HEK293 (cell line): ENCODE data around the gene KCNJ6.

Experiments
- FEZF1 ChIP-seq: fragments of 450-650 bp; formaldehyde crosslinking; IDR thresholded peaks from 2 replicates; pipeline ENCODE4 v1.5.1; 2016; ENCODE audit warnings: missing biosample characterization, missing genetic modification characterization
- GLIS1 ChIP-seq: fragments of 450-650 bp; formaldehyde crosslinking; IDR thresholded peaks from 2 replicates; pipeline ENCODE4 v1.5.1; 2016; ENCODE audit warnings: missing biosample characterization, missing genetic modification characterization
- HOXC10 ChIP-seq: sonication (generic); formaldehyde crosslinking; IDR thresholded peaks from 2 replicates; pipeline ENCODE4 v1.8.1; 2023; ENCODE audit warnings: mild to moderate bottlenecking, missing genetic modification reagents
- IKZF3 ChIP-seq: fragments of 450-650 bp; IDR thresholded peaks from 2 replicates; pipeline ENCODE4 v1.5.0; 2018; ENCODE audit warnings: missing biosample characterization, mild to moderate bottlenecking, missing genetic modification characterization, moderate library complexity
- MYNN ChIP-seq: fragments of 450-650 bp; formaldehyde crosslinking; IDR thresholded peaks from 2 replicates; pipeline ENCODE4 v1.5.1; 2016; ENCODE audit warnings: missing biosample characterization, missing genetic modification characterization, borderline replicate concordance
- OSR2 ChIP-seq: fragments of 450-650 bp; formaldehyde crosslinking; IDR thresholded peaks from 2 replicates; pipeline ENCODE4 v1.5.1; 2016; ENCODE audit warnings: missing biosample characterization, missing genetic modification characterization
- OVOL3 ChIP-seq: fragments of 450-650 bp; formaldehyde crosslinking; IDR thresholded peaks from 2 replicates; pipeline ENCODE4 v1.5.1; 2016; ENCODE audit warnings: missing biosample characterization, missing genetic modification characterization
- REPIN1 ChIP-seq: fragments of 450-650 bp; formaldehyde crosslinking; IDR thresholded peaks from 2 replicates; pipeline ENCODE4 v1.5.1; 2017; ENCODE audit warnings: missing biosample characterization, missing genetic modification characterization, low read depth
- SETDB1 ChIP-seq: IDR thresholded peaks from one replicate; pipeline ENCODE4 v1.6.1; 2017; ENCODE audit warnings: mild to moderate bottlenecking, low read length, moderate library complexity, mixed read lengths; ENCODE audit not compliant: insufficient read length
- TCF7L2 ChIP-seq: IDR thresholded peaks from 2 replicates; pipeline ENCODE4 v1.6.1; 2011; ENCODE audit warnings: low read depth, mild to moderate bottlenecking, inconsistent platforms, low read length, moderate library complexity, borderline replicate concordance
- ZBTB7A ChIP-seq: fragments of 450-650 bp; formaldehyde crosslinking; IDR thresholded peaks from 2 replicates; pipeline ENCODE4 v1.5.1; 2016; ENCODE audit warnings: low read depth, missing biosample characterization, missing genetic modification characterization
- ZIC2 ChIP-seq: fragments of 450-650 bp; formaldehyde crosslinking; IDR thresholded peaks from 2 replicates; pipeline ENCODE4 v1.5.1; 2016; ENCODE audit warnings: missing biosample characterization, missing genetic modification characterization
- ZNF112 ChIP-seq: fragments of 450-650 bp; formaldehyde crosslinking; IDR thresholded peaks from 2 replicates; pipeline ENCODE4 v1.5.0; 2017; ENCODE audit warnings: missing biosample characterization, missing genetic modification characterization
- ZNF138 ChIP-seq: fragments of 450-650 bp; formaldehyde crosslinking; IDR thresholded peaks from 2 replicates; pipeline ENCODE4 v1.5.1; 2016; ENCODE audit warnings: missing biosample characterization, missing genetic modification characterization, borderline replicate concordance
- ZNF155 ChIP-seq: fragments of 450-650 bp; formaldehyde crosslinking; IDR thresholded peaks from 2 replicates; pipeline ENCODE4 v1.5.1; 2016; ENCODE audit warnings: missing biosample characterization, missing genetic modification characterization
- ZNF16 ChIP-seq: fragments of 450-650 bp; formaldehyde crosslinking; IDR thresholded peaks from 2 replicates; pipeline ENCODE4 v1.5.1; 2016; ENCODE audit warnings: low read depth, missing biosample characterization, missing genetic modification characterization
- ZNF266 ChIP-seq: fragments of 450-650 bp; formaldehyde crosslinking; IDR thresholded peaks from 2 replicates; pipeline ENCODE4 v1.5.1; 2016; ENCODE audit warnings: missing biosample characterization, missing genetic modification characterization, low read depth
- ZNF366 ChIP-seq: fragments of 450-650 bp; formaldehyde crosslinking; conservative IDR thresholded peaks from 2 replicates; pipeline ENCODE4 v1.5.1; 2016; ENCODE audit warnings: missing biosample characterization, missing genetic modification characterization
- ZNF473 ChIP-seq: fragments of 450-650 bp; formaldehyde crosslinking; IDR thresholded peaks from 2 replicates; pipeline ENCODE4 v1.5.1; 2017; ENCODE audit warnings: missing biosample characterization, missing genetic modification characterization
- ZNF558 ChIP-seq: fragments of 450-650 bp; formaldehyde crosslinking; IDR thresholded peaks from 2 replicates; pipeline ENCODE4 v1.5.1; 2016; ENCODE audit warnings: missing biosample characterization, missing genetic modification characterization
- ZNF654 ChIP-seq: fragments of 450-650 bp; formaldehyde crosslinking; IDR thresholded peaks from 2 replicates; pipeline ENCODE4 v1.5.1; 2016; ENCODE audit warnings: low read depth, missing biosample characterization, missing genetic modification characterization
- ZNF677 ChIP-seq: fragments of 450-650 bp; IDR thresholded peaks from 2 replicates; pipeline ENCODE4 v1.5.0; 2018; ENCODE audit warnings: missing biosample characterization, mild to moderate bottlenecking, missing genetic modification characterization, moderate library complexity
- ZNF777 ChIP-seq: fragments of 450-650 bp; formaldehyde crosslinking; IDR thresholded peaks from 2 replicates; pipeline ENCODE4 v1.5.1; 2017; ENCODE audit warnings: missing biosample characterization, missing genetic modification characterization, borderline replicate concordance
- ZNF837 ChIP-seq: fragments of 450-650 bp; formaldehyde crosslinking; IDR thresholded peaks from 2 replicates; pipeline ENCODE4 v1.5.1; 2016; ENCODE audit warnings: missing biosample characterization, missing genetic modification characterization
- TF ChIP-seq, protein P1 (sequence below): fragments of 450-650 bp; formaldehyde crosslinking; IDR thresholded peaks from 2 replicates; pipeline ENCODE4 v1.5.1; 2016; ENCODE audit warnings: missing biosample characterization, missing genetic modification characterization
- TF ChIP-seq, protein P2 (sequence below): fragments of 450-650 bp; IDR thresholded peaks from 2 replicates; pipeline ENCODE4 v1.5.1; 2018; ENCODE audit warnings: missing biosample characterization, mild to moderate bottlenecking, missing genetic modification characterization
- TF ChIP-seq, protein P3 (sequence below): fragments of 450-650 bp; formaldehyde crosslinking; IDR thresholded peaks from 2 replicates; pipeline ENCODE4 v1.5.1; 2017; ENCODE audit warnings: missing biosample characterization, missing genetic modification characterization
- TF ChIP-seq, protein P4 (sequence below): fragments of 450-650 bp; formaldehyde crosslinking; IDR thresholded peaks from 2 replicates; pipeline ENCODE4 v1.5.1; 2016; ENCODE audit warnings: missing biosample characterization, missing genetic modification characterization, low read depth
- TF ChIP-seq, protein P5 (sequence below): fragments of 450-650 bp; formaldehyde crosslinking; IDR thresholded peaks from 2 replicates; pipeline ENCODE4 v1.5.1; 2016; ENCODE audit warnings: missing biosample characterization, missing genetic modification characterization
- TF ChIP-seq, protein P6 (sequence below): fragments of 450-650 bp; formaldehyde crosslinking; IDR thresholded peaks from 2 replicates; pipeline ENCODE4 v1.5.1; 2016; ENCODE audit warnings: missing biosample characterization, missing genetic modification characterization
- TF ChIP-seq, protein P7 (sequence below): fragments of 450-650 bp; formaldehyde crosslinking; IDR thresholded peaks from 2 replicates; pipeline ENCODE4 v1.5.1; 2016; ENCODE audit warnings: missing biosample characterization, missing genetic modification characterization

Gene KCNJ6

DNA sequence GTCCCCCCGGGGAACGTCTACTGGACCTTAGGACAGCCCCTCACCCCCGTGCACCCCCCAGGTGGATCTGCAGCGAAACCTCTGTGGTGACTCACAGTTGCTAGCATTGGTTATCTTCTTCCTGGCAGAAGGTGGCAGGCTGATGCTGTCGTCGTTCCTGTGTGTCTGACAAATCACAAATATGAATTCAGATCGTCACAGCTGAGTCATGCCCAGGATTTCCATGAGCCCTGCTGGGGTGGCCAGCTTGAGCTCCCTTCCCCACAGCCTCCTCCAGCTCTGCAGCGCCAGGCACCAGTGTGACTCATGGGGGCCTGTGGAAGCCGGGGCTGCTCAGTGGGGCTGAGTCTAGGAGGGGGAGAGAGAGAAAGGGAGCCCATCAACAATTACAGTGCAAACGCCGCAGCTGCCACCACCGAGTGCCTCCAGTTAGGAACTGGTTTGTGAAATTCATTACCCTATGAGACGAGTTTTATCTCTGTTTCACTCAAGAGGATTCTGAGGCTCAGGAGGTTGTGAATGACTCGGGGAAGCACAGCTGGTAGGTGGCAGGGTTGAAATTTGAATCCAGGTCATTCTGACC is 351.8 kb downstream of the KCNJ6 start (continued):
- TF ChIP-seq TCF7L2 (no peak), FEZF1 (tag by site-specific recombination) (no peak), REPIN1 (tag by site-specific recombination) (no peak), GLIS1 (peak; percentile 95), ZBTB7A (tag by site-specific recombination) (no peak), ZNF138 (tag by site-specific recombination) (no peak), HOXC10 (CRISPR knock-in tag) (no peak), ZNF837 (tag by site-specific recombination) (no peak), ZNF16 (tag by site-specific recombination) (no peak), IKZF3 (tag by site-specific recombination) (0 out of 2 replicates have a peak, but pooled peaks have one; percentile 11), ZNF558 (tag by site-specific recombination) (no peak), ZNF112 (tag by site-specific recombination) (no peak), ZNF155 (tag by site-specific recombination) (no peak), ZNF777 (tag by site-specific recombination) (no peak), ZNF366 (tag by site-specific recombination) (peak; percentile 74), ZNF654 (no peak; the same call in 1 of the 2 replicates), ZIC2 (tag by site-specific recombination) (peak; percentile 97), ZNF266 (no peak), OVOL3 (tag by site-specific recombination) (no peak), MYNN (tag by site-specific recombination) (no peak), OSR2 (tag by site-specific recombination) (no peak; the same call in 1 of the 2 replicates), ZNF473 (tag by site-specific recombination) (no peak), SETDB1 (no peak), ZNF677 (tag by site-specific recombination) (no peak)
- TF ChIP-seq, protein P1, sequence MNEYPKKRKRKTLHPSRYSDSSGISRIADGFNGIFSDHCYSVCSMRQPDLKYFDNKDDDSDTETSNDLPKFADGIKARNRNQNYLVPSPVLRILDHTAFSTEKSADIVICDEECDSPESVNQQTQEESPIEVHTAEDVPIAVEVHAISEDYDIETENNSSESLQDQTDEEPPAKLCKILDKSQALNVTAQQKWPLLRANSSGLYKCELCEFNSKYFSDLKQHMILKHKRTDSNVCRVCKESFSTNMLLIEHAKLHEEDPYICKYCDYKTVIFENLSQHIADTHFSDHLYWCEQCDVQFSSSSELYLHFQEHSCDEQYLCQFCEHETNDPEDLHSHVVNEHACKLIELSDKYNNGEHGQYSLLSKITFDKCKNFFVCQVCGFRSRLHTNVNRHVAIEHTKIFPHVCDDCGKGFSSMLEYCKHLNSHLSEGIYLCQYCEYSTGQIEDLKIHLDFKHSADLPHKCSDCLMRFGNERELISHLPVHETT = peak; percentile 84; the same call in 1 of the 2 replicates
- TF ChIP-seq, protein P2, sequence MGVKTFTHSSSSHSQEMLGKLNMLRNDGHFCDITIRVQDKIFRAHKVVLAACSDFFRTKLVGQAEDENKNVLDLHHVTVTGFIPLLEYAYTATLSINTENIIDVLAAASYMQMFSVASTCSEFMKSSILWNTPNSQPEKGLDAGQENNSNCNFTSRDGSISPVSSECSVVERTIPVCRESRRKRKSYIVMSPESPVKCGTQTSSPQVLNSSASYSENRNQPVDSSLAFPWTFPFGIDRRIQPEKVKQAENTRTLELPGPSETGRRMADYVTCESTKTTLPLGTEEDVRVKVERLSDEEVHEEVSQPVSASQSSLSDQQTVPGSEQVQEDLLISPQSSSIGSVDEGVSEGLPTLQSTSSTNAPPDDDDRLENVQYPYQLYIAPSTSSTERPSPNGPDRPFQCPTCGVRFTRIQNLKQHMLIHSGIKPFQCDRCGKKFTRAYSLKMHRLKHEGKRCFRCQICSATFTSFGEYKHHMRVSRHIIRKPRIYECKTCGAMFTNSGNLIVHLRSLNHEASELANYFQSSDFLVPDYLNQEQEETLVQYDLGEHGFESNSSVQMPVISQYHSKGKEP (tag by site-specific recombination) = no peak
- TF ChIP-seq, protein P3, sequence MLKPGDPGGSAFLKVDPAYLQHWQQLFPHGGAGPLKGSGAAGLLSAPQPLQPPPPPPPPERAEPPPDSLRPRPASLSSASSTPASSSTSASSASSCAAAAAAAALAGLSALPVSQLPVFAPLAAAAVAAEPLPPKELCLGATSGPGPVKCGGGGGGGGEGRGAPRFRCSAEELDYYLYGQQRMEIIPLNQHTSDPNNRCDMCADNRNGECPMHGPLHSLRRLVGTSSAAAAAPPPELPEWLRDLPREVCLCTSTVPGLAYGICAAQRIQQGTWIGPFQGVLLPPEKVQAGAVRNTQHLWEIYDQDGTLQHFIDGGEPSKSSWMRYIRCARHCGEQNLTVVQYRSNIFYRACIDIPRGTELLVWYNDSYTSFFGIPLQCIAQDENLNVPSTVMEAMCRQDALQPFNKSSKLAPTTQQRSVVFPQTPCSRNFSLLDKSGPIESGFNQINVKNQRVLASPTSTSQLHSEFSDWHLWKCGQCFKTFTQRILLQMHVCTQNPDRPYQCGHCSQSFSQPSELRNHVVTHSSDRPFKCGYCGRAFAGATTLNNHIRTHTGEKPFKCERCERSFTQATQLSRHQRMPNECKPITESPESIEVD (tag by site-specific recombination) = peak; percentile 53
- TF ChIP-seq, protein P4, sequence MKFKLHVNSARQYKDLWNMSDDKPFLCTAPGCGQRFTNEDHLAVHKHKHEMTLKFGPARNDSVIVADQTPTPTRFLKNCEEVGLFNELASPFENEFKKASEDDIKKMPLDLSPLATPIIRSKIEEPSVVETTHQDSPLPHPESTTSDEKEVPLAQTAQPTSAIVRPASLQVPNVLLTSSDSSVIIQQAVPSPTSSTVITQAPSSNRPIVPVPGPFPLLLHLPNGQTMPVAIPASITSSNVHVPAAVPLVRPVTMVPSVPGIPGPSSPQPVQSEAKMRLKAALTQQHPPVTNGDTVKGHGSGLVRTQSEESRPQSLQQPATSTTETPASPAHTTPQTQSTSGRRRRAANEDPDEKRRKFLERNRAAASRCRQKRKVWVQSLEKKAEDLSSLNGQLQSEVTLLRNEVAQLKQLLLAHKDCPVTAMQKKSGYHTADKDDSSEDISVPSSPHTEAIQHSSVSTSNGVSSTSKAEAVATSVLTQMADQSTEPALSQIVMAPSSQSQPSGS (tag by site-specific recombination) = 0 out of 2 replicates have a peak, but pooled peaks have one; percentile 34
- TF ChIP-seq, protein P5, sequence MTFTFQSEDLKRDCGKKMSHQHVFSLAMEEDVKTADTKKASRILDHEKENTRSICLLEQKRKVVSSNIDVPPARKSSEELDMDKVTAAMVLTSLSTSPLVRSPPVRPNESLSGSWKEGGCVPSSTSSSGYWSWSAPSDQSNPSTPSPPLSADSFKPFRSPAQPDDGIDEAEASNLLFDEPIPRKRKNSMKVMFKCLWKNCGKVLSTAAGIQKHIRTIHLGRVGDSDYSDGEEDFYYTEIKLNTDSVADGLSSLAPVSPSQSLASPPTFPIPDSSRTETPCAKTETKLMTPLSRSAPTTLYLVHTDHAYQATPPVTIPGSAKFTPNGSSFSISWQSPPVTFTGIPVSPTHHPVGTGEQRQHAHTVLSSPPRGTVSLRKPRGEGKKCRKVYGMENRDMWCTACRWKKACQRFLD (tag by site-specific recombination) = no peak
- TF ChIP-seq, protein P6, sequence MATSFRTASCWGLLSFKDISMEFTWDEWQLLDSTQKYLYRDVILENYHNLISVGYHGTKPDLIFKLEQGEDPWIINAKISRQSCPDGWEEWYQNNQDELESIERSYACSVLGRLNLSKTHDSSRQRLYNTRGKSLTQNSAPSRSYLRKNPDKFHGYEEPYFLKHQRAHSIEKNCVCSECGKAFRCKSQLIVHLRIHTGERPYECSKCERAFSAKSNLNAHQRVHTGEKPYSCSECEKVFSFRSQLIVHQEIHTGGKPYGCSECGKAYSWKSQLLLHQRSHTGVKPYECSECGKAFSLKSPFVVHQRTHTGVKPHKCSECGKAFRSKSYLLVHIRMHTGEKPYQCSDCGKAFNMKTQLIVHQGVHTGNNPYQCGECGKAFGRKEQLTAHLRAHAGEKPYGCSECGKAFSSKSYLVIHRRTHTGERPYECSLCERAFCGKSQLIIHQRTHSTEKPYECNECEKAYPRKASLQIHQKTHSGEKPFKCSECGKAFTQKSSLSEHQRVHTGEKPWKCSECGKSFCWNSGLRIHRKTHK (tag by site-specific recombination) = no peak
- TF ChIP-seq, protein P7, sequence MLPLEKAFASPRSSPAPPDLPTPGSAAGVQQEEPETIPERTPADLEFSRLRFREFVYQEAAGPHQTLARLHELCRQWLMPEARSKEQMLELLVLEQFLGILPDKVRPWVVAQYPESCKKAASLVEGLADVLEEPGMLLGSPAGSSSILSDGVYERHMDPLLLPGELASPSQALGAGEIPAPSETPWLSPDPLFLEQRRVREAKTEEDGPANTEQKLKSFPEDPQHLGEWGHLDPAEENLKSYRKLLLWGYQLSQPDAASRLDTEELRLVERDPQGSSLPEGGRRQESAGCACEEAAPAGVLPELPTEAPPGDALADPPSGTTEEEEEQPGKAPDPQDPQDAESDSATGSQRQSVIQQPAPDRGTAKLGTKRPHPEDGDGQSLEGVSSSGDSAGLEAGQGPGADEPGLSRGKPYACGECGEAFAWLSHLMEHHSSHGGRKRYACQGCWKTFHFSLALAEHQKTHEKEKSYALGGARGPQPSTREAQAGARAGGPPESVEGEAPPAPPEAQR (tag by site-specific recombination) = no peak
